ENCODE measurements around the gene GPC1. TPM values are rescaled to one million over a fixed set of nuclear protein-coding genes. Genes with fewer than 3 reads are reported as not detected.

GPC1 gene
- total and polyA plus RNA-seq, 10 of the 15 experiments (the other 5 are each of a cell fraction or from before 2014, with no cell fraction given): 0.06 to 0.77 (median 0.23) TPM; not detected in 3

- BruUV-seq (replicated peaks): no TSS peak
- TF ChIP-seq PBX3 (IDR thresholded peaks at IDR 0.05; ENCODE audit: insufficient replicate concordance, low read depth, low read length) (no peak), ATF2 (IDR thresholded peaks at IDR 0.05; ENCODE audit: low read length) (no peak), HDAC2 (IDR thresholded peaks at IDR 0.05) (no peak)
- Histone ChIP-seq H3K36me3 (ENCODE audit: control insufficient read depth in 2 of 2, insufficient read depth in 2 of 2, low read length in 1 of 2) (no peaks in the 10 kb centered on the region), H2AFZ (ENCODE audit: control insufficient read depth, low read depth, low read length) (no peak overlapping the region), H3K9ac (ENCODE audit: control insufficient read depth, insufficient read depth, low read length) (no peak overlapping the region), H3K27ac (ENCODE audit: control insufficient read depth, insufficient read depth) (no peak overlapping the region), H3K9me3 (replicated peaks; ENCODE audit: control insufficient read depth, insufficient read depth, low read length) (no peaks in the 10 kb centered on the region; the same call in 2 of the 3 replicates), H4K20me1 (ENCODE audit: control insufficient read depth, insufficient read depth) (no peaks in the 10 kb centered on the region), H3K4me2 (ENCODE audit: control insufficient read depth, insufficient read depth) (no peak overlapping the region), H3K79me2 (ENCODE audit: control insufficient read depth, insufficient read depth, low read length) (no peaks in the 10 kb centered on the region), H3K4me3 (no peak overlapping the region), H3K4me1 (ENCODE audit: control insufficient read depth, insufficient read depth, low read length) (peaks cover 6% of the 10 kb centered on the region), H3K27me3 (replicated peaks in 1 of 2; ENCODE audit: control insufficient read depth in 2 of 2, insufficient read depth in 2 of 2, low read length in 1 of 2) (no peaks in the 10 kb centered on the region)
- in situ Hi-C loops (cut with MboI): no loop called here
- intact Hi-C loops (cut with micrococcal nuclease; ENCODE audit: unreplicated experiment): no loop called here
- SMC1A ChIA-PET (ENCODE audit: uncharacterized antibody, unreplicated experiment): no interaction called here
- RAD21 ChIA-PET (ENCODE audit: unreplicated experiment): no interaction called here
- POLR2A ChIA-PET: no interaction called here
- no peak for FAIRE-seq
- DNase-seq (ENCODE audit: low read depth, low spot score): no peak
- CTCF ChIA-PET: no interaction called here
- 77% methylated on average over 11 of the region's 19 CpGs for WGBS (ENCODE audit: insufficient coverage, insufficient replicate concordance, low lambda C conversion rate, missing lambda C conversion rate)
- no peak for ATAC-seq
These were observed 31.2 kb downstream of the GPC1 start for GRCh38 chr2:240466579-240467148.

GRCh38 chr2:240467149-240467642 lies 31.7 kb downstream of the GPC1 start:
- no peak overlapping the region for H3K4me3 ChIP-seq
- no peak for TF ChIP-seq SMAD1 (IDR thresholded peaks at IDR 0.05; ENCODE audit: low read depth, partially characterized antibody)
- TF ChIP-seq DPF2 (IDR thresholded peaks at IDR 0.05): no peak
- TF ChIP-seq POLR2AphosphoS5 (IDR thresholded peaks at IDR 0.05; ENCODE audit: low read length): no peak
- TF ChIP-seq HDGF (IDR thresholded peaks at IDR 0.05): no peak
- TF ChIP-seq NFYB (IDR thresholded peaks at IDR 0.05; ENCODE audit: insufficient read depth, low read depth, low read length): no peak
- no peak for TF ChIP-seq NR2F1 (conservative IDR thresholded peaks at IDR 0.05)
- TF ChIP-seq, protein P1, sequence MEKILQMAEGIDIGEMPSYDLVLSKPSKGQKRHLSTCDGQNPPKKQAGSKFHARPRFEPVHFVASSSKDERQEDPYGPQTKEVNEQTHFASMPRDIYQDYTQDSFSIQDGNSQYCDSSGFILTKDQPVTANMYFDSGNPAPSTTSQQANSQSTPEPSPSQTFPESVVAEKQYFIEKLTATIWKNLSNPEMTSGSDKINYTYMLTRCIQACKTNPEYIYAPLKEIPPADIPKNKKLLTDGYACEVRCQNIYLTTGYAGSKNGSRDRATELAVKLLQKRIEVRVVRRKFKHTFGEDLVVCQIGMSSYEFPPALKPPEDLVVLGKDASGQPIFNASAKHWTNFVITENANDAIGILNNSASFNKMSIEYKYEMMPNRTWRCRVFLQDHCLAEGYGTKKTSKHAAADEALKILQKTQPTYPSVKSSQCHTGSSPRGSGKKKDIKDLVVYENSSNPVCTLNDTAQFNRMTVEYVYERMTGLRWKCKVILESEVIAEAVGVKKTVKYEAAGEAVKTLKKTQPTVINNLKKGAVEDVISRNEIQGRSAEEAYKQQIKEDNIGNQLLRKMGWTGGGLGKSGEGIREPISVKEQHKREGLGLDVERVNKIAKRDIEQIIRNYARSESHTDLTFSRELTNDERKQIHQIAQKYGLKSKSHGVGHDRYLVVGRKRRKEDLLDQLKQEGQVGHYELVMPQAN (conservative IDR thresholded peaks at IDR 0.05): no peak
- no peak for FAIRE-seq
- ChIA-PET CTCF (no interaction called here), SMC1A (ENCODE audit: uncharacterized antibody, unreplicated experiment) (no interaction called here), POLR2A (no interaction called here), RAD21 (ENCODE audit: unreplicated experiment) (no interaction called here)
- H4K20me1 ChIP-seq (ENCODE audit: control insufficient read depth, insufficient read depth): no peaks in the 10 kb centered on the region
- no peak overlapping the region for H2AFZ ChIP-seq (ENCODE audit: control insufficient read depth, low read depth, low read length)
- H3K27ac ChIP-seq (ENCODE audit: control insufficient read depth, insufficient read depth): no peak overlapping the region
- H3K27me3 ChIP-seq (replicated peaks in 1 of 2; ENCODE audit: control insufficient read depth in 2 of 2, insufficient read depth in 2 of 2, low read length in 1 of 2): no peaks in the 10 kb centered on the region
- intact Hi-C loops (cut with micrococcal nuclease; ENCODE audit: unreplicated experiment) (no loop called here), in situ Hi-C loops (cut with MboI) (no loop called here)
- DNase-seq (ENCODE audit: low read depth, low spot score): no peak
- H3K4me1 ChIP-seq (ENCODE audit: control insufficient read depth, insufficient read depth, low read length): peaks cover 6% of the 10 kb centered on the region
- 48% methylated on average over 12 of the region's 12 CpGs for WGBS (ENCODE audit: insufficient coverage, insufficient replicate concordance, low lambda C conversion rate, missing lambda C conversion rate)
- no peaks in the 10 kb centered on the region for H3K79me2 ChIP-seq (ENCODE audit: control insufficient read depth, insufficient read depth, low read length)
- peaks cover 3% of the 10 kb centered on the region; the same call in 1 of the 3 replicates for H3K9me3 ChIP-seq (replicated peaks; ENCODE audit: control insufficient read depth, insufficient read depth, low read length)
- BruUV-seq (replicated peaks): no TSS peak
- no peak for ATAC-seq
- H3K4me2 ChIP-seq (ENCODE audit: control insufficient read depth, insufficient read depth): no peak overlapping the region
- no peaks in the 10 kb centered on the region for H3K36me3 ChIP-seq (ENCODE audit: control insufficient read depth in 2 of 2, insufficient read depth in 2 of 2, low read length in 1 of 2)
- H3K9ac ChIP-seq (ENCODE audit: control insufficient read depth, insufficient read depth, low read length): no peak overlapping the region
